CD8-positive, alpha-beta memory T cell (primary cell): ENCODE results near the gene SLC8A1. TPM values are rescaled to one million over a fixed set of nuclear protein-coding genes. Genes with fewer than 3 reads are reported as not detected.

Experiments
- CTCF ChIA-PET: fragments of 350-600 bp; sonication (Branson Sonifier 250); formaldehyde crosslinking; loops from one replicate; lab custom pipeline; 2021; ENCODE audit warnings: antibody characterized with exemption; lab: Charles Lee
- POLR2A ChIA-PET: fragments of 350-600 bp; sonication (Branson Sonifier 250); formaldehyde crosslinking; loops from one replicate; lab custom pipeline; 2021; ENCODE audit warnings: antibody characterized with exemption; lab: Charles Lee
- DNase-seq, 5 donors: peaks; one replicate each; pipeline versions ENCODE4 v3.0.0 to v3.0.0-alpha.2; 2020 to 2022; ENCODE audit warnings: mixed read lengths in 1 of 5
- H3K27ac ChIP-seq: one replicate; pipeline ENCODE4 v1.7.0; 2013; ENCODE audit warnings: low read depth, mild to moderate bottlenecking, low read length, moderate library complexity
- H3K27me3 ChIP-seq: 2 replicates; pipeline ENCODE4 v1.7.0; 2013; ENCODE audit warnings: low read length, mild to moderate bottlenecking; ENCODE audit not compliant: insufficient read depth, poor library complexity, severe bottlenecking
- H3K36me3 ChIP-seq: 2 replicates; pipeline ENCODE4 v1.7.0; 2013; ENCODE audit warnings: mild to moderate bottlenecking, low read length, moderate library complexity; ENCODE audit not compliant: insufficient read depth
- H3K4me1 ChIP-seq: 2 replicates; pipeline ENCODE4 v1.7.0; 2013; ENCODE audit warnings: mild to moderate bottlenecking, low read length, moderate library complexity; ENCODE audit not compliant: insufficient read depth
- H3K4me3 ChIP-seq: 2 replicates; pipeline ENCODE4 v1.7.0; 2013; ENCODE audit warnings: mild to moderate bottlenecking, low read length
- H3K9me3 ChIP-seq: 2 replicates; pipeline ENCODE4 v1.7.0; 2013; ENCODE audit warnings: mild to moderate bottlenecking, low read length
- H3K27ac Mint-ChIP-seq, 8 donors: one replicate each; pipeline ENCODE4 v1.8.0; 2020 to 2021; ENCODE audit warnings: mixed read lengths in 8 of 8, mild to moderate bottlenecking in 6 of 8, inconsistent platforms in 3 of 8, moderate library complexity in 3 of 8
- H3K27me3 Mint-ChIP-seq, 2 donors: one replicate each; pipeline ENCODE4 v1.8.0; 2020 to 2021; ENCODE audit warnings: mixed read lengths in 2 of 2, mild to moderate bottlenecking in 1 of 2, moderate library complexity in 1 of 2
- H3K36me3 Mint-ChIP-seq, 3 donors: one replicate each; pipeline ENCODE4 v1.8.0; 2020 to 2021; ENCODE audit warnings: mixed read lengths in 3 of 3, inconsistent platforms in 1 of 3, mild to moderate bottlenecking in 1 of 3
- H3K4me1 Mint-ChIP-seq, 3 donors: one replicate each; pipeline ENCODE4 v1.8.0; 2020 to 2021; ENCODE audit warnings: mixed read lengths in 3 of 3, inconsistent platforms in 1 of 3, mild to moderate bottlenecking in 1 of 3
- H3K4me3 Mint-ChIP-seq, 7 donors: one replicate each; pipeline ENCODE4 v1.8.0; 2020 to 2021; ENCODE audit warnings: mixed read lengths in 7 of 7, mild to moderate bottlenecking in 6 of 7, moderate library complexity in 4 of 7, inconsistent platforms in 2 of 7
- H3K9me3 Mint-ChIP-seq, 5 donors: one replicate each; pipeline ENCODE4 v1.8.0; 2020 to 2022; ENCODE audit warnings: mixed read lengths in 5 of 5, mild to moderate bottlenecking in 3 of 5, moderate library complexity in 2 of 5, inconsistent platforms in 1 of 5
- polyA plus RNA-seq: library from polyadenylated mRNA; unstranded; fragments of 300-500 nt; fragmentation: Illumina TruSeq; gene quantifications from one replicate; pipeline ENCODE4 v1.2.3, GENCODE V29; 2021
- total RNA-seq, 2 experiments: library from RNA; stranded (reverse); gene quantifications; one replicate each; pipeline ENCODE4 v1.2.3, GENCODE V29; 2021

The SLC8A1 gene
- total and polyA plus RNA-seq, 3 experiments from 2014 or later: 0.15 to 0.22 TPM; not detected in 1

GRCh38 chr2:40316620-40317019 is 135.3 kb downstream of the SLC8A1 start:
- Histone ChIP-seq H3K36me3 (no peaks in the 10 kb centered on the region), H3K27me3 (no peaks in the 10 kb centered on the region), H3K4me3 (no peak overlapping the region), H3K4me1 (no peaks in the 10 kb centered on the region), H3K27ac (no peak overlapping the region), H3K9me3 (no peaks in the 10 kb centered on the region)
- H3K4me3 Mint-ChIP-seq: no peak overlapping the region
- no peak overlapping the region for H3K27ac Mint-ChIP-seq
- H3K4me1 Mint-ChIP-seq: no peaks in the 10 kb centered on the region
- no peak for DNase-seq
- no peaks in the 10 kb centered on the region for H3K27me3 Mint-ChIP-seq
- H3K36me3 Mint-ChIP-seq: no peaks in the 10 kb centered on the region
- CTCF ChIA-PET: no interaction called here
- H3K9me3 Mint-ChIP-seq: peaks cover 0 to 17% (median 2%) of the 10 kb centered on the region in 5 donors
- POLR2A ChIA-PET: no interaction called here

- H3K27me3 Mint-ChIP-seq: no peaks in the 10 kb centered on the region
- no peak for DNase-seq
- no peak overlapping the region for H3K4me3 Mint-ChIP-seq
- ChIA-PET POLR2A (no interaction called here), CTCF (no interaction called here)
- no peaks in the 10 kb centered on the region for H3K36me3 ChIP-seq
- no peak overlapping the region for H3K27ac ChIP-seq
- no peak overlapping the region for H3K27ac Mint-ChIP-seq
- no peaks in the 10 kb centered on the region for H3K4me1 ChIP-seq
- H3K27me3 ChIP-seq: no peaks in the 10 kb centered on the region
- H3K9me3 ChIP-seq: no peaks in the 10 kb centered on the region
- no peak overlapping the region for H3K4me3 ChIP-seq
- H3K4me1 Mint-ChIP-seq: no peaks in the 10 kb centered on the region
- H3K36me3 Mint-ChIP-seq: no peaks in the 10 kb centered on the region
- H3K9me3 Mint-ChIP-seq: peaks cover 0 to 17% (median 2%) of the 10 kb centered on the region in 5 donors
Measured at GRCh38 chr2:40315683-40316082, 136.2 kb downstream of the SLC8A1 start.

GRCh38 chr2:40311026-40311425 is 140.9 kb downstream of the SLC8A1 start:
- no peaks in the 10 kb centered on the region for H3K27me3 ChIP-seq
- DNase-seq: no peak
- no peak overlapping the region for H3K4me3 Mint-ChIP-seq

GRCh38 chr2:40310303-40310702 is 141.6 kb downstream of the SLC8A1 start:
- H3K27me3 ChIP-seq: no peaks in the 10 kb centered on the region
- Mint-ChIP-seq H3K27me3 (no peaks in the 10 kb centered on the region), H3K36me3 (no peaks in the 10 kb centered on the region), H3K4me3 (no peak overlapping the region), H3K4me1 (no peaks in the 10 kb centered on the region), H3K27ac (peak overlapping the region in 1 of 8 donors; percentile 63), H3K9me3 (peaks cover 2 to 14% (median 3%) of the 10 kb centered on the region in 5 donors)
- H3K9me3 ChIP-seq: no peaks in the 10 kb centered on the region
- H3K4me3 ChIP-seq: no peak overlapping the region
- no peak for DNase-seq
- no peak overlapping the region for H3K27ac ChIP-seq
- no peaks in the 10 kb centered on the region for H3K4me1 ChIP-seq
- H3K36me3 ChIP-seq: no peaks in the 10 kb centered on the region
- ChIA-PET CTCF (no interaction called here), POLR2A (no interaction called here)

More at GRCh38 chr2:40311026-40311425, 140.9 kb downstream of the SLC8A1 start:
- Mint-ChIP-seq H3K4me1 (no peaks in the 10 kb centered on the region), H3K9me3 (peaks cover 2 to 17% (median 3%) of the 10 kb centered on the region in 5 donors), H3K27me3 (no peaks in the 10 kb centered on the region), H3K27ac (no peak overlapping the region), H3K36me3 (no peaks in the 10 kb centered on the region)
- Histone ChIP-seq H3K36me3 (no peaks in the 10 kb centered on the region), H3K27ac (no peak overlapping the region), H3K4me1 (no peaks in the 10 kb centered on the region), H3K4me3 (no peak overlapping the region), H3K9me3 (no peaks in the 10 kb centered on the region)
- POLR2A ChIA-PET: no interaction called here
- CTCF ChIA-PET: no interaction called here

GRCh38 chr2:40304340-40304739 is 147.6 kb downstream of the SLC8A1 start:
- Histone ChIP-seq H3K4me1 (no peaks in the 10 kb centered on the region), H3K4me3 (no peak overlapping the region), H3K9me3 (no peaks in the 10 kb centered on the region), H3K27ac (no peak overlapping the region), H3K36me3 (no peaks in the 10 kb centered on the region), H3K27me3 (no peaks in the 10 kb centered on the region)
- no peaks in the 10 kb centered on the region for H3K27me3 Mint-ChIP-seq
- no peak overlapping the region for H3K27ac Mint-ChIP-seq
- no peak for DNase-seq
- no peak overlapping the region for H3K4me3 Mint-ChIP-seq
- POLR2A ChIA-PET: no interaction called here
- no peaks in the 10 kb centered on the region for H3K4me1 Mint-ChIP-seq
- H3K36me3 Mint-ChIP-seq: no peaks in the 10 kb centered on the region
- CTCF ChIA-PET: no interaction called here
- H3K9me3 Mint-ChIP-seq: no peaks in the 10 kb centered on the region

GRCh38 chr2:40303746-40304145 is 148.1 kb downstream of the SLC8A1 start:
- H3K36me3 Mint-ChIP-seq: no peaks in the 10 kb centered on the region
- H3K4me3 ChIP-seq: no peak overlapping the region
- H3K9me3 ChIP-seq: no peaks in the 10 kb centered on the region
- no peaks in the 10 kb centered on the region for H3K27me3 ChIP-seq
- ChIA-PET POLR2A (no interaction called here), CTCF (no interaction called here)
- H3K4me1 Mint-ChIP-seq: no peaks in the 10 kb centered on the region
- H3K27ac Mint-ChIP-seq: no peak overlapping the region
- no peaks in the 10 kb centered on the region for H3K36me3 ChIP-seq
- no peaks in the 10 kb centered on the region for H3K4me1 ChIP-seq
- no peaks in the 10 kb centered on the region for H3K9me3 Mint-ChIP-seq
- no peak for DNase-seq
- H3K4me3 Mint-ChIP-seq: no peak overlapping the region
- no peak overlapping the region for H3K27ac ChIP-seq
- no peaks in the 10 kb centered on the region for H3K27me3 Mint-ChIP-seq

GRCh38 chr2:40302751-40303325 is 149.1 kb downstream of the SLC8A1 start:
- H3K4me3 ChIP-seq: no peak overlapping the region
- H3K36me3 Mint-ChIP-seq: no peaks in the 10 kb centered on the region
- no peak for DNase-seq
- H3K27ac Mint-ChIP-seq: no peak overlapping the region
- ChIA-PET POLR2A (no interaction called here), CTCF (no interaction called here)
- H3K27me3 ChIP-seq: no peaks in the 10 kb centered on the region
- H3K4me3 Mint-ChIP-seq: no peak overlapping the region
- no peaks in the 10 kb centered on the region for H3K9me3 Mint-ChIP-seq
- H3K36me3 ChIP-seq: no peaks in the 10 kb centered on the region
- no peaks in the 10 kb centered on the region for H3K9me3 ChIP-seq
- H3K4me1 ChIP-seq: no peaks in the 10 kb centered on the region
- H3K27ac ChIP-seq: no peak overlapping the region
- H3K4me1 Mint-ChIP-seq: no peaks in the 10 kb centered on the region
- no peaks in the 10 kb centered on the region for H3K27me3 Mint-ChIP-seq

- no peaks in the 10 kb centered on the region for H3K27me3 Mint-ChIP-seq
- H3K36me3 ChIP-seq: no peaks in the 10 kb centered on the region
Measured at GRCh38 chr2:40300391-40300790, 151.5 kb downstream of the SLC8A1 start.

More at GRCh38 chr2:40300391-40300790, 151.5 kb downstream of the SLC8A1 start:
- Mint-ChIP-seq H3K36me3 (no peaks in the 10 kb centered on the region), H3K9me3 (no peaks in the 10 kb centered on the region), H3K27ac (no peak overlapping the region), H3K4me3 (no peak overlapping the region), H3K4me1 (no peaks in the 10 kb centered on the region)
- ChIA-PET CTCF (no interaction called here), POLR2A (no interaction called here)
- no peak for DNase-seq
- no peak overlapping the region for H3K27ac ChIP-seq
- no peaks in the 10 kb centered on the region for H3K27me3 ChIP-seq
- H3K9me3 ChIP-seq: no peaks in the 10 kb centered on the region
- H3K4me1 ChIP-seq: no peaks in the 10 kb centered on the region
- H3K4me3 ChIP-seq: no peak overlapping the region
